ENCODE results near the gene STOX2.

STOX2 gene

DNA sequence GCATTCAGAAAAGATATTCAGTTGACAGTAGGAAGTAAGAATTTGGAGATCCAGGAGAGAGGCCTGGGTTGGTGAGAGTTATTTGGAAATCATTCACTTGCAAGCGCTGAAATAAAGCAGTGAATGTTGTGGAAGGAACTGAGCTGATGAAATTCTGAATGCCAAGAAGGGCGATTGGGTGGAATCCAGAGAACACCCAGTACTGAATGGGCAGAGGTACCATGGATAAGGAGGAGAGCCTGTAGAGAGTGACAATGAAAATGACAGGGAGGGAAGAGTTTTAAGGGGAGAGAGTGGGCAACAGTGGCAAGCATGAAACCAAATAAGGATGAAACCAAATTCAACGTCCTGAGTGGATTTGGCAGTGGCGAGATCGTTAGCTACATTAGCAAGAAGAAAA lies 6.7 kb upstream of the STOX2 start:
- DNase-seq = no peak

DNA sequence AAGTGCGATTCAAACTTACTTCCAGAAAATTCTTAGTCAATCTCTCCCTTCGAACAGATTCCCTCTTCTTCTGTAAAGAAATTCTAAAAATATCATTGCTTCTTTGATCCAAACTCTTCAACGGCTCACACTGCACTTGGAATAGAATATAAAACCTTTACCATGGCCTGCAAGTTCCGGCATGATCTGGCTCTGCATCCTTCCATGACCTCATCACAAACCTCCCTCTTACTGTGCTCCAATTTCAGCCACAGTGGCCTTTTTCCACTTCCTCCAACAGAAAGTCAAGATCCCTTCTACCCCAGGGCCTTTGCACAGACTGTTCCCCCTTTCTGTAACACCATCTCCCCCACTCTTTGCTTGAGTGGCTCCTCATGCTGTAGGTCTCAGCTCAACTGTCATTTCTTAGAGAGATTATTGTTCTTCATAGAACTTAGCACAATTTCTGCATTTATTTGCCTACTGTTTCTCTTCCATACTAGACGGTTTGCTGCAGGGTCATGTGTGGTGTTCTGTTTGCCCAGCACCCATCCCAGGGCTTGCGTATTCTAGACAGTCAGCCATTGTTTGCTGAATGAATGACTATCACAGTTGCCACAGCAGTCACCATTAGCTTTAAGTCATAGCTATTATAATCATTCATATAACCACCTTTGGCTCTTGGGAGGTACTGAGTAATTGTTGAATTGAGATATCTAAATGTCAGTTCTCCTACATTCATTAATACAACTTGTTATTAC lies 1.9 kb upstream of the STOX2 start:
- no peak for DNase-seq

DNA sequence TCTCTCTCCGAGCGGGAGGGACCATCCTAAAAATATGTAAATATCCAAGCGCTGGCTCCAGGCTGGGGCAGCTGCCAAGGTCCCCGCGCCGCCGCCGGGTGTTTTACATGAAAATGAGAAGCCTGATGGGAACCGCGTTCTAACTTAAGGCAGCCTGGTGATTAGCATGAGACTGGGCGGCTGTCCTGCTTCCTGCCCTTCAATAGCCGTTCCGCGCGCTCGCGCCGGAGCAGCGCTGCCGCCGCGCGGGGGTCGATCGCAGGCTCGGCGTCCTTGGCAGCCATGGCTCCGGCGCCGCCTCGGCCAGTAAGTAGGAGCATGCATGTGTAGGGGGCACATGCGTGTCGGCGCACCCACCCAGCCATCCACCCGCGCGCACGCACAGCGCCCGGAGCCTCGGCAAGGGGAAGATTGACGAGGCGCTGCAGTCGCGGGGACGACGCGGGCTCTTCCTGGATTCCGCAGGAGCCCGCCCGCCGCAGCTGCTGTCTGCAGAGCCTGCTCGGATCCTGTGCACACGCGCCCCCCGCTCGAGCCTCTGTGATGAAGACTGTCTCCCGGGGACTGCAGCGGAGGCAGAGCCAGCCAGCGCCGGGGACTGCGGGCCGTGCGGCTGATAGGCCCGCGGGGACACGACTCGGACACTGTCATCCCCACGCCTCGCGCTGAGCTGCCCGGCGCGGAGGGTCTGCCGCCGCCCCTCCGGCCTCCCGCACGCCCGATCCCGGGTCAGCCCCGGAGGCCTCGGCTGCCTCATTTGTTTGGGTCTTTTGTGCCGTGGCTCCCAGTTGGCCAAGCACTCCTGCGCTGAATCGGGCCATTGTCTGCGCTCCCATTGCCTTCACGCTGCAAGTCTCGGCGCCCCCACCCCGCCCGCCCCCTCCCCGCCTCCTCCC lies 734 bp downstream of the STOX2 start:
- no peak for DNase-seq

DNA sequence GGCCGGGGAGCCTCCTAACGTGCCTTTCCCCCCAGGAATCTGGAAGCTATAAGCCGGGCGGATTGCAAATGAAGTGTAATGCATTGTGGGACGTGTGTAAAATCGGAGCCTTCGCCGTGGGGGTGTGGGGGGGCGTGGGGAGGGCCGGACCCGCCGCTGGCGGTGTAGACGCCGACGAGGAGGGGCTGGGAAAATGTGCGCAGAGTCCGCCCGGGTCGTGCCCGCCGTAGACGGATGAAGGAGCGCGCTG lies 1.3 kb downstream of the STOX2 start:
- DNase-seq = no peak

DNA sequence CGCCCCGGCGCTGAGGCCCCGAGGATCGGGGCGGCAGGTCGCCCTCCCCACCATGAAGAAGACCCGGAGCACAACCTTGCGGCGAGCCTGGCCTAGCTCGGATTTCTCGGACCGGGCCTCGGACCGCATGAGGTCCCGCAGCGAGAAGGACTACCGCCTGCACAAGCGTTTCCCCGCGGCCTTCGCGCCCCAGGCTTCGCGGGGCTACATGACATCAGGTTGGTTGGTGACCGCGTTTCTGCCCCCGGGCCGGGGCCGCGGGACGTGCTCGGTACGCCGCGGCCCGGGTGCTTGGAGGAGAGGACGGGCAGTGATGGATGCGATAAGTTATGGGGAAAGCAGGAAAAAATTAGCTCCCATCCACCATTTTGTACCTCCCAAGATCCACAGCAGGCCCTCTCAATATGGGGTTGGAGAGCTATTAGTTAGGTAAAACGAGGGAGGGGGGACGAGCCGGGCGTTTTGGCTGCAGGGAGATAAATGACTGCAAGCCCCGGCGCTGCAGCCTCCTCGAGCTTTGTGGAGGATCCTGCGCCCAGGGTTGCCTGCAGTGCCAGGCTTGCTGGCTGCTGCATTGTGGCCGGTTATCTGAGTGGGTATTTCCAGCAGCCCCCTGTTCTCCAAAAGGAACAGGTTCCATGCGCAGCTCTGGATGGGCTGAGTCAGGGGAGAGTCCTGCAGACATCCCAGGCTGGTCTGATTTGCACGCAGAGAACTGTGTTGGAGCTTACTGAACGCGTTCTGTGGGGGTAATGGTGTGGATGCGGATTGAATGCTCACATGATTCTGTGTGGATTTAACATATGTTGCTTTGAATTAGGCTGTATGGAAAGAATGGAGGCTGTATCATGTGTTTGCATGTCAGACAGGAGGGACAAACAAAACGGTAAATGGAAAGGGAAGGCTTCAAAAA lies 1.9 kb downstream of the STOX2 start:
- no peak for DNase-seq

DNA sequence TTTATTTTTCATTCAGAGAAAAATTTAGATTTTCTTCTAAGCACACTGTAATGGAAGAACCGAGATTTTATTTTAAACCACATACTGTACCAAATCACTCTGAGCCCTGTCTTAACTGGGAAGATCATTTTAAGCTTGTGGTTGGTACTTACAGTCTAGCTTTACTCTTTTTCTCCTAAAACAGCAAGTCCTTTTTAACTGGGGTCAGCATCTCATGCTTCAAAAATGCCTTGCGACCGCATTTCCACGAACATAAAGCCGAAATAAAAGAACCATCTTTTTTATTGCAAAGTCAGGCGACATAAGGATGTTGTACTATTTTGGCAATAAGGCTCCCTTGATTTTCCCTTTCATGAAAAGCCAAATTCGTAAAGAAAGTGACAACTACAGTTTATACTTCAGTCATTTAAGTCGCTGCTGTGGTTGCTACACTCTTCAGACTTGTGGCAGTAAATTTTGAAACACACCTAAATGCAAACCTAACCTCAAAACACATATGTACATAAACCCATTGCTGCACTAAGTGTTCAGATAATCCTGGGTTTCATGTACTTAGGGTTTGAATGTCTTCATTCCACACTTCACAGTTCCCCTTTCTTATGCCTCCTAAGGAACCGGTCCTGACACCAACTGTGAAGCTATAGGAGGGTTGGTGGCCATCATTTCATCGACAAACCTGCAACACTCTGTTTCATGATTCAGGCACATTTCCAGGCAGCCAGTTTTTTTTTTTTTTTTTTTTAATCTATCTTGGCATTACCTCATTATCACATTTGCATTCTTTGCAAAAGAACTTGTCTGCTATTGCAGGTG lies 3.0 kb downstream of the STOX2 start:
- DNase-seq = no peak

DNA sequence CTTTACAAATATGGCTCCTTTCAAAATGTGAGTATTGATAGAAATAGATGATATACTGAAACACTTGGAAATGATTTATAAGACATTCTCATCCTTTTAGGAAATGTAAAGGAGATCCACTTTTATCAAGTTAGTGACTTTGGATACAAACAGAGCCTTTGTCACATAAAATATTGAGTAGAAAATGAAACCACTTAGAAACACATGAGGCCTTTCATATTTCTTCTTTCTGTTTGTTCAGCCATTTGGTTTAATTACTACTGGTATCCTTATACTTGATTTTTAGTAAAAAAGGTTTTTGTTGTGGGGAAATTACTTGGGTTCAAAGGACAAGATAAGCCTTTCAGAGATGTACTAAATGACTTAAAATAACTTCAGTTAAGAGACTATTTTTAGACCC lies 4.1 kb downstream of the STOX2 start:
- no peak for DNase-seq

DNA sequence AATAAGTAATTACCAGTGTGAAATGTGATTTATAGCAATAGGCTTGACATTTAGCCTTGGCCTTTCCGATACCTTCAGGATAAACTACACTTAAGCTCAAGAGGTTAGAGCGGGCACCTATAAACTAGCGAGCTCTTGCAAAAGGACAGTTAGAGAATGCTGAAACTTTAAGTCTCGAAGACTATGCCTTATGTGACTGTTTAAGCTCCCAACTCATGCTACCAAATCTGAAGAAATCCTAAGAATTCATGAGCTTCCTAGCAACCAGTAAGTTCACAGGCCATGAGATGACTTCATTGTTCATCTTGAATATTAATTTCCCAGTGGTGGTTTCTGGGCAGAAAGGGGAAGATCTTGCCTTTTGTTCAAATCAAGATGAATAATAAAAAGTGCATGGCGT lies 4.7 kb downstream of the STOX2 start:
- no peak for DNase-seq

DNA sequence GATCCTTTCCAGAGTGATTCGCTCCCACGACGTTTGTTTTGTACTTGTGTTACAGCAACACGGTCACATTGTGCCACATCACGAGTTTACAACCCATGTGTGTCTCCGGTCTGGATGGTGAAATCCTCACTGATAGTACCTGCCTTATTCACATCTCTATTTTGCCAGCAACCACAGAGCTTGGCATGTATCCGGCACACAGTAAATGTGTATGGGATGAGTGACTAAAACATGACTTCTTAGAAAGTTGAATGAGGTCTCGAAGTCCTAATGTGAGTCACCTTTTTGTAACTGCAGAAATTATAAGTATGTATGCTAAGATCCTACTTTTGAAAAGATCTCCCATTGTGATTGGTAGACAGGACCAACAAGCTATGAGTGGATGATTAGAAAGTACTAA lies 7.5 kb downstream of the STOX2 start:
- no peak for DNase-seq

DNA sequence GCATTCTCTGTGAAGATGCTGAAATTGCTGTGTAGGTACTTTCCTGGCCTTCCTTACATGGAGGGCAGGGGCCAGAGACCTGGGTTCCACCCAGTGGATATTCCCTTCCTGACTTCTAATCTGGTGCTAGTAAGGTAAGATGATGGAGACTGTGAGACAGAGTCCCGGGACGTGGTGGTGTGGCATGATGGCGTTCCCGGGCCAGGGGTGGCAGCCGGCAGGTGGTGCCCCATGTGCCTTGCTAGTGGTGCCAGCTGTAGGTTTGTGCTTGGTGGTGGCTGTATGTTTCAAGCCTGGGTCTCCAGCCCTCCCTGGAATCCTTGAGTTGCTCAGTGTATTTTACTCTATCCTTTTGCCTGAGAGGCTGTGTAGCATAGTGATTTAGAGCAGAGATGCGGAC lies 10.9 kb downstream of the STOX2 start:
- DNase-seq = no peak

DNA sequence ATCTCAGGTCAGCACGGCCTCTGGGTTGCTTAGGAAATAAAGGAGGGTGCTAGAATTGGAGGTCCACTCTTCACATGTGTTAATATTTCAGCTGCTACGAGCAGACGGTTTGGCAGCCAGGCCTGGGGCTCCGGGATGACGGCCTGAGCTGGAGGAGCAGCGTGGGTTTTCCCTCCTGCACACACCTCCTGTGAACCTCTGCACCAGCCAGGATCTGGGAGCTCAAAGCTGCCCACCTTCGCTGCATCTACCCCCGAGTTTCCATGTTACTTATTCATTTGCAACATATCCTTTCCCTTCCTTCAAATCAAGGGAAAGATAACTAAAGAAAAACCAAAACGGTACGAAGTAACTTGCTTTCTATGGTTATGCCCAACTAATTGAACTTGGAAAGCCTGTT lies 13.6 kb downstream of the STOX2 start:
- DNase-seq = no peak

DNA sequence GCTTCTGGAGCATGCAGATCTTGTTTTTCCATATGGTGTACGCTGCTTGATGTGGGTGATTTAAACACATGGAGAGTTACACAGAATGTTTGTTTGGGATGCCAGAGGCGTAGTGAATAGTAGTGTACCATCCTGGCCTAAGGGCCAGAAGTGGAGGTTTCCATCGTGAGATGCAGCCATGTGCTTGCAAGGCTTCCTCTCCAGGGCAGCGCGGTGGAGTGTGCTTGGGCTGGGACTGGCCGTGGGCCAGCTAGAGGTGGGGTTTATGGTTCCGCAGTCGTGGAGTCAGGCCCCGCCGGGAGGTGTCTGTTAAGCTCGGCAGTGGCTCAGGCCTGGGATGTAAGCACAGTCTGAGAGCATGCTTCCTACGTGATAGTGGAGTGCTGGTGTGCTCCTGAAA lies 14.0 kb downstream of the STOX2 start:
- DNase-seq = no peak

DNA sequence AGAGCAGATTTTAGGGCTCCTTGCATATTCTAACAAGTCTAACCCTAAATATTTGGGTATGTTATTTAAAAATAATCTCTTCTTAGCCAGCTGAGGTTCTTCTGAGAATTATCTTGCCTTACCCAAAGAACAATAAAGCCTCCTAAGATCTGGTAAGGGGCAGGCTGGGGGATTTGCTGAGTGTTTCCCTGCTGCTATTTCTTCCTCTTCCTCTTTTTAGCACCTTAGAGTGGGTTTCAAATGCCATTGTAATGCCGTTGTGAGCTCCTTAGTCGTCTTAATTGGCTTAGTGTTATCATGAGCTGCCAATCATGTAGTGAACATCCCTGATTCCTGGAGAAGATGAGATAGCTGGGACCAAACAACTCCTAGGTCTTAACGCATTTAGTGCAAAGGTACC lies 15.4 kb downstream of the STOX2 start:
- DNase-seq = no peak

DNA sequence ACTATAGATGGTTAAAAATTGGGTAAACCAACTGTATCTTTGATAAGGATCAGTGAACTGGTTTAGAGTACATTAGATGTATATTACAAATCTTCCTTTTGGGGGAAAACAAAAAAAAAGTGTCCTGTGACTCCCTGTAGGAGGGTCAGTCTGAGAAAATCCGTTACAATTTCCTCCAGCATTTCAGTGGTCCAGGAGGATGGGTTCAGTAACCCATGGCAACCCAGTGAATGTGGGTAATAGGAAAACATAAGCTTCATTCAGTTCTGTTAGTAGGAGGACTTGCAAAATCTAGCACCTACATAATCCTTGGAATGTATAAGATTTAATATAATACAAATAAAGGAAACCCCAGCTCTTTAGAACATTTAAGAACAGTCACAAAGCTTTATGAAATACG lies 16.2 kb downstream of the STOX2 start:
- no peak for DNase-seq

DNA sequence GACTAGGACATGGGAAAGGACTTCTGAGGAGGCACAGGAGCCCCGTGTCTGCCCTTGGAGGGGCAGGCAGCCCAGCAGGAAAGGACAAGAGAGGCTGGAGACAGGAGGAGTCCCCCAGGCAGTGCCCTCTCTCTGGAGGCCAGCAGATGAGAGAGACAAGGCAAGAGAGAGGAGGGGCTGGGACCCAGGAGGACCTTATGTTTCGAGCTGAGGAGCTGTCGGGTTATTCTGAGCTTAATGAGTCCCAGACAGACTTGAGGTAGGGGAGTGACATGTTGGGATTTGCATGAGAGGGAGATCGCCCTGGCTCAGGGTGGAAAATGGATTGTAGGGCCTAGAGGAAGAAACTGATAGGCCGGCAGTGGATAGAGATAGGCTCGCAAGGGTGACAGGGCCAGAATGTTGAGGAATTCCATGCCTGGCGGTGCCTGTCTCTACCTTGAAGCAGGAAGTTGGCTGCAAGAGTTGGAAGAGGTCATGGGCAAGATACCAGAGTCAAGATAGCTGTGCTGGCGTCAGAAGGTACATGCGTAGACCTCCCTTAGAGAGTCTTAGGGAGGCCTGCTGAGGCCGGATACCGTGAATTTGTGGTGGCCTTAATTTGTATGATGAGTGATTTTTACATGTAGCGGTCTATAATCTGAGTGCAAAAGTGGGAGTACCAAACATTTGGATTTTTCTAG lies 19.4 kb downstream of the STOX2 start:
- DNase-seq = no peak

DNA sequence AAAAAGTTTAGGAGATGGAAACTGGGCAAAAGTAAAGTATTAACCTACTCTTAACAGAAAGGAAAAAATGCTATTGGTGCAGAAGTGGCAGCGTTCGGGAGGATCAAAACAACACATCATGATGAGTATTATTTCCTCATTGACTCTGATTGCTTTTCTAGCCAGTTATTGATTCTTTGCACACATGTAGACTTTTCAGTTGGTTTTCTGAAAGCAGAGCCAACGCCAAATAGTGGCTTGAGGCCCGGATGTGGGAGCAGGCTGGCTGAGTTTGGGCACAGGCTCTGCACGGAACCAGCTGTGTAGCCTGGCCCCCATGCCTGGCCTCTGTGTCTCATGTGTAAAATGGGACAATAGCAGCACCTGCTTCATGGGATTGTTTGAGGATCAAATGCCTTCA lies 21.8 kb downstream of the STOX2 start:
- no peak for DNase-seq

DNA sequence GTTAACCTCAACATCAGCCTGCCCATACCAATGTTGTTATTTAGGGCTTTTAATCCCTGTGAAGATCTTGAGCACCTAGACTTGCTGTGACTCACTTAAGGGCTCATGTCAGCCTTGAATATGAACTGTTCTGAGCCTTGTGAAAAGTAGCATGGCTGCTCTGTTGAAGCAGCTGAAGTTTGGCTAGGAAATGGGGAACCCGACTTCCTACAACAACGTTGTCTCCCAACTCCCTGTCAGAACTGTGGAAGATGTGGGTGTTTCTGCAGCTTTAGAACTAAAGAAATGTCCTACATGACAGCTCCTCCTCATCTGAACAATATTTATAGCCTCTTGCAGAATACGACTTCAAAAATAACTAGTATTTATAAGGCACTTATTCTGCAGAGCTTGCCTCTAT lies 27.5 kb downstream of the STOX2 start:
- DNase-seq = no peak

DNA sequence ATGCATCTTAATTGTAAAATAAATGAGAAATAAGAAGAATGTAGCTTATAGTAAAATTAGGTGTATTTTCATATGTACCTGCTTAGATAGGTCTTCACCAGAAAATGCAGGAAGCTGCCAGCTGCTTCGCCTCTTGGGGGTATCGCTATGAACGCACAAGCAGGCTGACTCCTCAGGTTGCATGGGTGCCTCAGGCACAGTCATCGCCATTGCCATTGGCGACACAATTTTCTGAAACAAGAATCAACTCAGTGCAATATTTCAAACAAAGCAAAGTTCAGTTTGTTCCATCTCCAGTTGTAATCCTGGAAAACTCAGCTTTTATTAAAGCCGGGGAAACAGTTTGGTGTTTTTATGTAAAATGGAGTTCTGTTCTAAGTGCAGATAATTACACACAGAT lies 29.7 kb downstream of the STOX2 start:
- DNase-seq = no peak

DNA sequence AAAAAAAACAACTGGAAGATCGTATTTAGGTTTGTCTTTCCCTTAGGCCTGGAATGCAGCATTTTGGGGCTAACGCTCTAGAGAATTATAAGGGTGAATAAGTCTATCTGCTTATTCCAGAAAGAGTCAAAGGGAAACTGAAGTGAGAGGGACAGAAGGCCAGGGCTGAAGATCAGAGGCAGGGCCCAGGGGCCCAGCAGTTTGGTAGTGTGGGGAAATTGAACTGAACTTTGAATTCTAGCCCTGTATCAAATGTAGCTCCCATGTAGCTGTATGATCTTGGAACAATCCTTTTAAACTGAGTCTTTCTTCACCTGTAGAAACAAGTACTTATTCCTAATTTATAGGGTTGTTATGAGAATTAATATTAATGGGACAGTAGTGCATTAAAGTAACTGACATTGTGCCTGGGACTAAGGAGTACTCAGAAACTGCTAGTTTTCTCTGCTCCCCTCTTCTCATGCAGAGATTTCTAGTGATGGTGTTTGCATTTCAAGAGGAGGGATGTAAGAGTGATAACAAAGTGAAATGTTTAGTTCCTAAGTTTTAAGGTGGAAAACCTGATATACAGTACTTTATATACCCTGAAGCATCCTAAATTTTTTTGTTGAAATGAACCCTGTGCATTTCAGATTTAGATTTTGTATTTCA lies 30.4 kb downstream of the STOX2 start:
- no peak for DNase-seq

DNA sequence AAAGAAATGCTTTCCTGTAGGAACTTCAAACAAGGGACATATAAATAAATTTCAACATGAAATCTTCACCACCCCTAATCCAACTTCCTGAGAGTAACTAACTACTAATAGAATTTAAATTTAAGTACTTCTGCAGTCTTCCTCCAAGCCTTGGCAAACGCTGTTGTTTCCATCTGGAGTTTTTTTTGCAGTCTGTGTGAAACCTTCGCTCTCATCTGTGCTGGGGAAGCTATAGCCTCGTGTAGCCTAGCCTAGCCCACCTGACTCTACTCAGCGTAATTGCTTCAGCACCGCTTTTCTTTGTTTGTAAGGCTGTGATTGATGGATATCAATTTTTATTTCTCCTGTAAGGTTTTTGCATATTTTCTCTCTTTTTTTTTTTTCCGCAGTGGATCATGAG lies 30.9 kb downstream of the STOX2 start:
- DNase-seq = no peak

DNA sequence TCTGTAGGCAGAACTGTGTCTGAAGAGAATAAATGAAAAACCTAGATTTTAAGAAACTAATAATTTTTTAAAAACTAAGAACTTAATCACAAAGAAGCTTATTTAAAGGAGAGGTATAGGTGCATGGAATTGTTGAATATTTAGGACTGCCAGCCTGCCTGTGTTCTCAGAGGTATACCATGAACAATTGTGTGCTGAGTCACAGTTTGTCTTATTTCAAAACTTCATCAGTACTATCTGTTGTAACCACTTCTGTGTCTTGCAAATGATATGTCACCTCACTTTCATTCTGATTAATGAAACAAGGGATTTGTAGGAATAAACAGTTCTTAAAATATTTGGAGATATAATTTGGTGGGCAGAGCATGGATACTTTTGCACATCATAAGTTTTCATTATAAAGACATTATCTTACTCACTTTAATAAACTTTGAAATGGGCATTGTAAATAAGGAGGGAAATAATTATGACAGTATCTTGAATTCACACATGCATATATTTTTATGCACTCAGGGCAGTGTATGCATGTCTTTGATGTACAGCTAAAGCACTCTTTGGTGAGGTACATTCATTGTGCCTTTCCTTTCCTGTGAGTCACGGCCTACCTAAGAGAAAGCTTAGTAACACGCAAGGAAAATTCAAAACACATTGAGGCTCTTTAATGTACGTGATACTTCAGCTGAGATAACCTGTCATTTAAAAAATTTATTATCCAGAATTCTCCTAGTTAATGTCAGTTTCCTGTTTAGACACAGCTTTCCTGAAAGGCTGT lies 31.7 kb downstream of the STOX2 start:
- DNase-seq = no peak

Data from NCI-H1436 treated with DMSO at 0.1 percent for 48 hours (cell line).